ENCODE data around the gene ZFAND3.

The ZFAND3 gene

DNA sequence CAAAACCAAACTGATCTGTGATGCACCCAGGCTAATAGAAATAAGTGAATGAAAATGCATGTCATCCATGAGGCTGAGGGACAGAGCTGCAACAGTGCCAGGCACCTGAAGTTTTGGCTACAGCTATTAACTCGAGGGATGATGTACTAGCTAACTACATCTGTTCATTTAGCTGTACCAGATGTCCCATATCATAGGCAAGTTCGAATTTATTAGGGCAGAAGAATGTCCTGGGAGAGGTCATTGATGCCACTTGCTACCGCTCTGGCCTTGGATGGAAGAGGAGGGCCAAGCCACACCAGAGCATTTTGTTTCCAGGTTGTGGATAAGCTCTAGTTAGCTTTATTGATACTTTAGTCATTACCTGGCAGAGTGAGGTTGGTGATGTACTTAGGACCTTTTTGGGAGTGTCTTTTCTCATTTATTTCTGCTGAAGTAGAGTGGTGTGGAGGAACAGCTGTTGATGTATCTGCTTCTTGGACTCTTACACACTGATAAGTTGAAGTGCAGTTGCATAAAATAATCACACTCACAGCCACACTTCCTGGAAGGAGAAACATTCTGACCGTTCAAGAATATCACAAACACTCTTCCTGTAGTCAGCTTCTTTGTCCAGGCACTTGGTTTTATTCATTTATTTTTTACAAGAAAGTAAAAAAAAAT, 8.2 kb downstream of the ZFAND3 start:
- no peak for DNase-seq (ENCODE audit: low spot score)

- no peak for DNase-seq (ENCODE audit: low spot score)
Observed at GRCh38 chr6:37830225-37830624, 10.7 kb downstream of the ZFAND3 start.

- DNase-seq (ENCODE audit: low spot score), result no peak
Observed at GRCh38 chr6:37831457-37831856, 11.9 kb downstream of the ZFAND3 start.

- DNase-seq (ENCODE audit: low spot score), result no peak
Observed at GRCh38 chr6:37835923-37836322, 16.4 kb downstream of the ZFAND3 start.

DNA sequence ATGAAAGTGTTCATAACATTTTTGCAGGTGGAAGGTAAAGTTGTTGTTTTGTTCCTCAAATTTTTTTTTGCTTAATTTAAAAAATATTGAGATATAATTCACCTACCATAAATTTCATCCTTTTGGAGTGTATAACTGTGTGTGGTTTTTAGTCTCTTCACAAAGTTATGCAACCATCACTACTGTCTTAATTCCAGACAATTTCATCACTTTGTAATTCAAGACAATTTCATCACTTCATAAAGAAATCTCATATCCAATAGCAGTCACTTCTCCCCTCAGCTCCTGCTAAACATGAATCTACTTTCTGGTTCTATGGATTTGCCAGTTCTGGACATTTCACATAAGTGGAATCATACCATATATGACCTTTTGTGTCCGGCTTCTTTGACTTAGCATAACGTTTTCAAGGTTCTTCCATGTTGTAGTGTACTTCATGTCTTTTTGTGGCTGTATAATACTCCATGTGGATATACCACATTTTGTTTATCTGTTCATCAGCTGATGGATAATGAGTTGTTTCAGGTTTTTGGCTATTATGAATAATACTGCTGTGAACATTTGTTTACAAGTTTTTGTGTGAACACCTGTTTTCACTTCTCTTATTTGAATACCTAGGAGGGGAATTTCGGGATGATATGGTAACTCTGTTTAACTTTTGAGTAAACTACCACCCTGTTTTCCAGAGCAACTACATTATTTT, 18.8 kb downstream of the ZFAND3 start:
- no peak for DNase-seq (ENCODE audit: low spot score)

GRCh38 chr6:37840143-37840939, 20.8 kb downstream of the ZFAND3 start:
- DNase-seq (ENCODE audit: low spot score), result no peak

DNA sequence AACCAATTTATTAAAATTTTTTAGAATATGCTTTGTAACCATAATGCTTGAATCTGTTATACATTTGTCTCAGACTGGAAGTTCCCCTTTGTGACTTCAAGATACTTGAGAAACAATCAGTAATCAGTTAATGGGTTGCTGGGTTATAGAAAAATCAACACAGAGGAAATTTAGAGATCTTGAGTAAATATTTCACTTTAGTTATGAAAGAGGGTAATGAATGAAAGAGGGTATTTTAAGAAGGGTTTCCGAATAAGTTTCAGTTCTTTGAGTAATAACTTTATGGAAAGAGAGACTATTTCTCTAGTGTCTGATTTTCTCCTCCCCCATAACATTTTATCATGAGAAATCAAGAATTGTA, 21.4 kb downstream of the ZFAND3 start:
- no peak for DNase-seq (ENCODE audit: low spot score)

GRCh38 chr6:37845026-37845911, 25.7 kb downstream of the ZFAND3 start:
- no peak for DNase-seq (ENCODE audit: low spot score)

DNA sequence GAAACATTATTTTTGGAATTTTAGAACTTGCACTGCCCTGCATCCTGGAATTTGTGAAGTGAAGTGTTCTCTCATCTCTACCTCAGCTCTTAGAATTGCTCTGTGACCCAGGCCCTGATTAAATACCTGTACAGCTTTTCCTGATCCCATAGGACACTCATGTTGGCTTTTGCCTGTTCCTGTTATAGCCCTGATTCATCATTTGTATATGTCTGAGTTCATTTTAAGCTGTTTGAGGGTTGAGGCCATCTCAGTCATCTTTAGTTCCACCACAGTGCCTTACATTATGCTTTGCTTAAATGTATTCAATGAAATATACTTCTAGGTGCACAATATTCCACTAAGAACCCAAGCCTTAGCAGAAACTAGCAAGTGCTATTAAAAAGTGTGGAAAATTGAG, 26.4 kb downstream of the ZFAND3 start:
- DNase-seq (ENCODE audit: low spot score), result no peak

DNA sequence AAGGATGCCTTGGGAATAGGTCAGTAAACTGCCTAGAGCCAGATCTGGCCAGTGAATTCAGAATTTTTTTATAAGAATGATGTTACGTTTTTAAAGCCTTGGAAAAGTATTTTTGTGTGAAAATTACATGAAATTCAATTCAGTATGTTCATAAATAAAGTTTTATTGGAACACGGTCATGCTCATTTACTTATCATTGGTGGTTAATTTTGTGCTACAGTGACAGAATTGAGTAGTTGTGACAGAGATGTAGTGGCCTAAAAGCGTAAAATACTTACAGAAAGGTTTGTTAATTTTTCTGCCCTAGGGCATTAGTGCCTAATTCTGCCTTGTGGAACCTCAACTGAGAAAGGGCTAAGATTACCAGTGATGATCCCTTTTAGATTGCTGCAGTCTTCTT, 28.2 kb downstream of the ZFAND3 start:
- no peak for DNase-seq (ENCODE audit: low spot score)

DNA sequence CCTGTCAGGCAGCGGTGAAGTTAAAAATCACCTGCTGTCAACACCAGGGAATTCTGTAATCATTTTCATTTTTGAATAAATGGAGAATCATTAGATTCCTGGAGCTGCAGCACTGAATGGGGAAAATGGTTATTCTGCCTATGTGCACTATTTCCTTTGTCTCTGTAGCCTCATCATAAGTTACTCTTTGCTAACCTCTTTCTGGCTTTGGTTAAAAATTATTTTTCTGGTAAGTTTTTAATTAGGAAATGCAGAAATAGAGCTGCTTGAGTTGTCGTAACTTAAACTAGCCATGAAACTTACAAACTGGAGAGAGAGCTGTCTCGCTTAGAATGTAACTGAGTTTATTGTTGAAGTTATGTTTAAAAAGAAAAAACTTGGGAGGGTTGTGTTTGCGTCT, 28.8 kb downstream of the ZFAND3 start:
- DNase-seq (ENCODE audit: low spot score), result no peak

GRCh38 chr6:37850260-37850659, 30.7 kb downstream of the ZFAND3 start:
- no peak for DNase-seq (ENCODE audit: low spot score)

DNA sequence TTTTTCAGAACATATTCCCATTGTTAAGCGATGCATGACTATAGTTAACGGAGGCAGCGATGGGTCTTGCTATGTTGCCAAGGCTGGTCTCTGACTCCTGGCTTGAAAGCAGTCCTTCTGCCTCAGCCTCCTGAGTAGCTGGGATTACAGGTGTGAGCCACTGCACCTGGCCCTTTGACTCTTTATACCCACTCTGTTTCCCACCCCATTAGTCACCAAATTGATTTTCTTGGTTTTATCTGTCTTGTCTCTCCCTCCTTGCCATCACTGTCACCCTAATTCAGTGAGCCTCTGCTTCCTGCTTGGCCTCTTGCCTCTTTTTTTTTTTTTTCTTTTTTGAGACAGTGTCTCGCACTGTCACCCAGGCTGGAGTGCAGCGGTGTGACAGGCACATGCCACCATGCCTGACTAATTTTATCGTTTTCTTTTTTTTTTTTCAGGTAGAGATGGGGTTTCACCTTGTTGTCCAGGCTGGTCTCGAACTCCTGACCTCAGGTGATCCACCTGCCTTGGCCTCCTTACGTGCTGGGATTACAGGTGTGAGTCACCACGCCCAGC, 31.3 kb downstream of the ZFAND3 start:
- DNase-seq (ENCODE audit: low spot score), result no peak

GRCh38 chr6:37851997-37852524, 32.5 kb downstream of the ZFAND3 start:
- DNase-seq (ENCODE audit: low spot score), result no peak

DNA sequence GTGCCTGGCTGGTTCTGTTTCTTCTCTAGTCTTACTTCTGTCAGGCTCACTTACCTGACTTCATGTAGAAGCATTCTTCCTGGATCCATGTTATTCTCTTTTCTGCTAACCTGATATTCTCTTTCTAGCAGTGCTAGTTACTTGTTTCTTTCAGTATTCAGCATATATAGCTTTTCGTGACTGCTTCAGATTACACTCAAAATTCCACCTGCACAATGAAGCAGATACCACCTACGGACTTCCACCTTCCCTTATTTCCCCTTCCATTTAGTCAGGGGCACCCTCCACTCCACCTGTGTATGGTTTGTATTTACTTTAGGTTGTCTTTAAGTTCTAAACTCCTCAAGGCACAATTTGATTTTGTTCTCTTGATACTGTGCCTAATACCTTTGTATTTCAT, 36.8 kb downstream of the ZFAND3 start:
- no peak for DNase-seq (ENCODE audit: low spot score)

- peak; percentile 44 for DNase-seq (ENCODE audit: low spot score)
Observed at GRCh38 chr6:37858363-37858762, 38.8 kb downstream of the ZFAND3 start.

DNA sequence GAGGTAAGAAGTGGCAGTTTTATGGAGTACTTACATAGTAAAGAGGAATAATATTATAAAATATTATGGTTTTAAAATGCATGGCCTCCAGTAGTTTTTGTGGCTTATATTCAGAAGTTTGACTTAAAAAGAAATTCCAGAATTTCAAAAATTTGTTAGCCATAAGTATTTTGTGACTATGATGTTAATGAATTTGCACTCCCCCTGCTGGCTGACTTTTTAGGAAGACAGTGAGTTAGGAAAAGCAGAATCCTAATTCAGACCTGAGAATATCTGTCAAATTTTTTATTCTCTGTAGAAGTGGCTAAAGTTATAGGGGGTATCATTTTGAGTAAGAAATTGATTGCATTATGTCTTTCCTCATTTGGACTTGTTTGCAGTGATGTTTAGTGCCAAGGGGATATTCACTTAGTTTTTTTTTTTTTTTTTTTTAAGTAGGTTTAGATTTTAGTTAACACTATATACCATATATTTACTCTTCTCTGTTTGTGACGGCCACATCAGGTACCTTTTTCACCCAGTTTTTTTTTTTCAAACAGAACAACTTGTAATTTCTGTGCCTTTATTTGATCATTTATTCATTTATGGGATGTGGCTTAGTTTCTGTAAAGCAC, 40.8 kb downstream of the ZFAND3 start:
- DNase-seq (ENCODE audit: low spot score), result no peak

DNA sequence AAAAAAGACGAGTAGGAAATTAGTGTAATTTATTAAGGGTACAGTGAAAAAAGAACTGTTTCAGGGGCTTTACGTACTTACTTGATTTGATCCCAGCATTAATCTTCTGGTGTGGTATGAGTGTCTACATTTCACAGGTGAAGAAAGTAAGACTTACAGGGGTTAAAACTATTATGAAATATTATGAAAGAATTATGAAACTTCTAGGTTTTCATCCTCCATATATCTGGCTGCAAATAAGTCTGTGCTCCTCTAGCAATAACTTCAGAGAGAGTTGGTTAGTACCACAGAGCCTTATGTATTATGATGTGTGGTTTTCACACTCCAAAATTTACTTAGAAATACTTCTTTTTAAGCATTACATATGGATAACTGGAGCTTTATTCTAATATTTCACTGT, 41.9 kb downstream of the ZFAND3 start:
- DNase-seq (ENCODE audit: low spot score), result no peak

GRCh38 chr6:37862430-37862829, 42.9 kb downstream of the ZFAND3 start:
- DNase-seq (ENCODE audit: low spot score), result no peak

- no peak for DNase-seq (ENCODE audit: low spot score)
Observed at GRCh38 chr6:37862992-37863391, 43.5 kb downstream of the ZFAND3 start.

- no peak for DNase-seq (ENCODE audit: low spot score)
Observed at GRCh38 chr6:37864250-37864649, 44.7 kb downstream of the ZFAND3 start.
